HG03060 (cell line): ENCODE results near the gene SDC1.
"Not testable (repeated sequence)": the region's sequence is repeated elsewhere in the genome, so short reads cannot be mapped to it uniquely, and the experiment has no call there.

ENCODE experiments used
- ATAC-seq: cut with Tn5 transposase; IDR thresholded peaks from one replicate; pipeline ENCODE4 v1.9.1; 2021; ENCODE audit warnings: low read depth, moderate number of reproducible peaks; ENCODE audit not compliant: unreplicated experiment

Gene SDC1

GRCh38 chr2:20199633-20200270 is 25.2 kb downstream of the SDC1 start:
- ATAC-seq, result no peak

DNA sequence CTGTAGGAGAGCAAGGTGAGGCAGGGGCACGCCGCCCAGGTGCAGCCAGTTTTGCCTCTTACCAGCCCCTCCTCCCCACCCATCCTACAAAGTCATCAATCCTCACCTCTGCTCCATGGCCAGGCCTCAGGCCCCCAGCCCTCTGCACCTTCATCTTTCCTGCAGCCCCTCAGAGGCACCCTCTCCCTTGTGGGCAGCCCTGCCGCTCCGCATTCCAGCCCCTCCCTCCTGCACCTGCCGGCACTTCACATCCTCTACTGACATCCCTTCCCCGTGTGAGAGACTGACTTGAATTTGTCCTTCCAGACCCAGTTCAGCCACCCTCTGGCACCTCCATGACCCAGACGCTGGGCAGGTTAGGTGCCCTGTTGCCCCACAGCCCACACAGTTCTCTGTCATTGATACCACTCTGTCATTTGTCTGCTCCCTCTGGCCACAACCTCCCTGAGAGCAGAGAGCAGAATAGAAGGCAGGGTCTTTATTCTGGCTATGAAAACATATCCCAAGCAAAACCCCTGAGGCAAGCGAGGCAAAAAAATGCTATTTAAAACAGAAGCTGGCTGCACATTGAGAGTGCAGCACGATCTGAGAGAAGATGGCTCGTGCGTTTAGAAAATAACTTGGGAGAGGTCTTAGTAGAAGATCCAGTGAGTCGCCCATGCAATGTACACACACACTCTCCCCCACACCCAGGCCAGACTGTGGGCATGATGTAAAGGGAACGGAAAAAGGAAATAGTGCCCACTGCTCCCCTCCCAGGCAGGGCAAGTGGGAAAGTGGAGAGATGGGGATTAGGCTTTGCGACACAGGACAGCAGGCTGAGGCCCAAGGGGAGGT is 25.9 kb downstream of the SDC1 start:
- no peak for ATAC-seq

GRCh38 chr2:20198001-20198400 is 26.9 kb downstream of the SDC1 start:
- no peak for ATAC-seq

GRCh38 chr2:20197192-20197591 is 27.7 kb downstream of the SDC1 start:
- no peak for ATAC-seq

GRCh38 chr2:20196657-20197161 is 28.2 kb downstream of the SDC1 start:
- ATAC-seq, result no peak

- no peak for ATAC-seq
Observed at GRCh38 chr2:20196053-20196656, 28.8 kb downstream of the SDC1 start.

DNA sequence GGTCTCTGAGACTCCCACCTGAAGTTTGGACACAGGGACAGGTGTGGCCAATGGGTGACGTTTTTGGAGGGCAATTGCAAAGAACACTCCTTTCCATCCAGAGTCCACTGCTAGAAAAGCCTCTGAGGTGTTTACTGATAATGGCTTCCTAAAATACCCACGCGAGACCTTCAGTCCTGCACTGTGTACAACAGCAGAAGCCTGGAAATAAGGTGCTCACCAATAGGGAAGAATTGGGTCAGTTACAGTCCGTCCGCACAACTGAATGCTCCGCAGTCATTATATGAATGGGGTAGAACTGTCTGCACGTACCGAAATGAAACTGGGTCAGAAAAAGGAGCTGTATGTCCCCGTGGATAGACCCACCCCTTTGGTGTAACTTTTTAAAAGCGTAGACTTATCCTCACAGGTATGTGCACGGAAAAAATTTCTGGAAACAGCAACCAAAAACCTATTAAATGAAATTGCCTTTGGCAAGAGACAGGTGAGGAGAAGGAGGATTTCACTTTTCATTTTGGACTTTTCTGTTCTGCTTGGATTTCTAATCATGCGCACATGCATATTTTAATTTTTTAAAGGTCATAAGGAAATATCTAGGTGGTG is 29.4 kb downstream of the SDC1 start:
- no peak for ATAC-seq

DNA sequence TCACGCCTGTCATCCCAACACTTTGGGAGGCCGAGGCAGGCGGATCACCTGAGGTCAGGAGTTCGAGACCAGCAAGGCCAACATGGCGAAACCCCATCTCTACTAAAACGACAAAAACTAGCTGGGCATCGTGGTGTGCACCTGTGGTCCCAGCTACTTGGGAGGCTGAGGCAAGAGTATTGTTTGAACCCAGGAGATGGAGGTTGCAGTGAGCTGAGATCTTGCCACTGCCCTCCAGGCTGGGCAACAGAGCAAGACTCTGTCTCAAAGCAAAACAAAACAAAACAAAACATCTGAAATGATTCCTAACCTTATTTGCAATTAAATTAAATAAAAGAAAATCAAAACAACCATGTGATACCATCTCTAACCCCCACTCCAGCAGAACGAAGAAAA is 29.9 kb downstream of the SDC1 start:
- not testable (repeated sequence) for ATAC-seq

- ATAC-seq, result no peak
Observed at GRCh38 chr2:20194097-20195015, 30.6 kb downstream of the SDC1 start.

- ATAC-seq, result no peak
Observed at GRCh38 chr2:20193185-20193584, 31.7 kb downstream of the SDC1 start.

DNA sequence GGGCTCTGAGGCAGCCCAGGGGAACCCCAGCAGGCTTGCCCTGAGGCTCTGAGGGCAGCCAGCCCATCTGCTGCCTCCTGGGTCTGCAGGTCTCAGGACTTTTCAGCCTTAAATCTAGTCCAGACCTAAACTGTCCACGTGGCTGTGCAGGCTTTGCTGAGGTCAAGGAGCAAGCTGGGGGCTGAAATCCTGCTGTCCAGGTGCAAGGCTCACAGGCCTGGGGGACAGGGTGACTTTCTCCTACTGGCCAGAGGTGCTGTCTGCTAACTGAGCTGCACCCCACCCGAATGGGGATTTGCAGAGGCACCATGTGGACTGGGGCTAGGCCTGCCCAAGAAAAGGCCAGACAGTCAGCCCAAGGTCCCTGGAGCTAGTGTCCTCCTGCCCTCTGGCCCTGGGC is 32.1 kb downstream of the SDC1 start:
- ATAC-seq, result no peak

GRCh38 chr2:20191714-20192569 is 33.0 kb downstream of the SDC1 start:
- ATAC-seq, result no peak

GRCh38 chr2:20190876-20191713 is 33.8 kb downstream of the SDC1 start:
- ATAC-seq, result no peak

DNA sequence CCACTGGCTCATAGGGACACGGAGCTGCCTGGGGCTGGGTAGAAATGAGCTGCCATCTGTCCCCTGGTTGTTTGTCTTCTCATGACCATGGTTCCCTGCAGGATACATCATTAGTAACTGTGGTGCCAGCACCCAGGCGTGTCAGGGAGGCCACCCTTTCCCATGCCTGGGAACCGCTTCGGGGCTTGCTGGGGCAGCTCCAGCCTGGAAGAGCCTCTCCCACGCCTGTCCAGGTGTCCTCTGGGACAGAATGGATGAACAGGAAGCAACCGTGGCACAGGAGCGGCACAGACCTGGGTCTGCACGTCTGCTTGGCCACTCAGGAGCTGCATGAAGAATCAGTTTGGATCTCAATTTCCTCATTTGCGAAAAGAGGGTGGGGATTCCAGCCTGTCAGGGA is 34.8 kb downstream of the SDC1 start:
- no peak for ATAC-seq

GRCh38 chr2:20189299-20189931 is 35.5 kb downstream of the SDC1 start:
- no peak for ATAC-seq

GRCh38 chr2:20188851-20189250 is 36.1 kb downstream of the SDC1 start:
- no peak for ATAC-seq

- no peak for ATAC-seq
Observed at GRCh38 chr2:20188201-20188600, 36.7 kb downstream of the SDC1 start.

DNA sequence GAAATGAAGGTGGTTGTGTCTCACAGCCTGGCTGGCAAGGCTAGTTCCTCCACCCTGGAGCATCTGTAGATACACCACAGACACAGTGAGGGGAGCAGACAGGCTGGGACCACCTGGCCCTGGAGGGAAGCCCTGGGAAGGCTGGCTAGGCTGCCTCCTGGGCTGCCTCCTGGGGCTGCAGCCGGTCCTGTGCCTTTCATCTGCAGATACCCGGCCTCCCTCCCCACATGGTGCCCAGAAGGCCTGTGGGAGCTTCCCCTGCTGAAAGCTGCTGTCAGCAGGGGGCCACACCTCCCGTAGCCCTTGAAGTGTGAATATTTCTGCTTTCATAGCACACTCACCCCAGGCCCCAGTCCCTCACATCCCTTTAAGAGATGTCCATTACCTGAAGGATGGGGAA is 37.6 kb downstream of the SDC1 start:
- no peak for ATAC-seq
